ENCODE results near the gene DCTD. TPM values are rescaled to one million over a fixed set of nuclear protein-coding genes. Genes with fewer than 3 reads are reported as not detected.

Gene DCTD
- total RNA-seq, 1 experiment from 2014 or later = 72.7 TPM

DNA sequence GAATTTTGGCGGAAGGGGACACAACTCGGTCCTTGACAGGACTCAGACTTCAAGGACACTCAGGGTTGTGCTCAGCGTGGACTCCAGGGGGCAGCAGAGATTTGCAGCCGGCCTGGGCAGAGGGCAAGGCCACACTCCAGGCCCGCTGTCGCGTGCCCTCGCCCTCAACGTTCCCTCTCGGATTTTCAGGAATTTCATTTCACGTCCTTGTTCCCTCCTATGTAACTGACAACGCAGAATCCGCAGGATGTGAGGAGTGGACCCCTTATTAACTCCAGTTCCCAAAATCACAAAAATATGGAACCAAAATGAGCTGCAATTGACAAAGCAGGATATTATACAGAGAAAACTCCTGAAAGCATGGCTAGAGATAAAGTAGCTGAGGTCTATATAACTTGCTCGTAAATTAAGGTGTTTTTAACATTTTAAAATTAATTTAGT lies 21.0 kb upstream of the DCTD start:
- no peak overlapping the region for H3K4me3 ChIP-seq (ENCODE audit: low read depth, low read length, poor library complexity, severe bottlenecking)
- peak; percentile 79 for DNase-seq (ENCODE audit: low spot score)
- no peak overlapping the region for H3K27ac ChIP-seq (ENCODE audit: low read depth, low read length, poor library complexity, severe bottlenecking)
- CTCF ChIA-PET = interaction anchor here (0.6 to 3.0 kb wide), 5 partner anchors 134 to 635 kb away, joined by 3 to 44 read pairs (median 5); no protein-coding TSS in a partner anchor
- intact Hi-C loops (cut with micrococcal nuclease; ENCODE audit: unreplicated experiment) = loop anchor here (1.0 to 5.0 kb wide), 3 partner anchors 135 to 469 kb away; no protein-coding TSS in a partner anchor
- peaks cover 6% of the 10 kb centered on the region for H3K27me3 ChIP-seq (replicated peaks; ENCODE audit: insufficient read depth, low read depth, low read length, poor library complexity)
- no peak for TF ChIP-seq EZH2 (IDR thresholded peaks at IDR 0.05; ENCODE audit: borderline replicate concordance, low read depth, low read length, poor library complexity, severe bottlenecking)
- TF ChIP-seq, protein P1, sequence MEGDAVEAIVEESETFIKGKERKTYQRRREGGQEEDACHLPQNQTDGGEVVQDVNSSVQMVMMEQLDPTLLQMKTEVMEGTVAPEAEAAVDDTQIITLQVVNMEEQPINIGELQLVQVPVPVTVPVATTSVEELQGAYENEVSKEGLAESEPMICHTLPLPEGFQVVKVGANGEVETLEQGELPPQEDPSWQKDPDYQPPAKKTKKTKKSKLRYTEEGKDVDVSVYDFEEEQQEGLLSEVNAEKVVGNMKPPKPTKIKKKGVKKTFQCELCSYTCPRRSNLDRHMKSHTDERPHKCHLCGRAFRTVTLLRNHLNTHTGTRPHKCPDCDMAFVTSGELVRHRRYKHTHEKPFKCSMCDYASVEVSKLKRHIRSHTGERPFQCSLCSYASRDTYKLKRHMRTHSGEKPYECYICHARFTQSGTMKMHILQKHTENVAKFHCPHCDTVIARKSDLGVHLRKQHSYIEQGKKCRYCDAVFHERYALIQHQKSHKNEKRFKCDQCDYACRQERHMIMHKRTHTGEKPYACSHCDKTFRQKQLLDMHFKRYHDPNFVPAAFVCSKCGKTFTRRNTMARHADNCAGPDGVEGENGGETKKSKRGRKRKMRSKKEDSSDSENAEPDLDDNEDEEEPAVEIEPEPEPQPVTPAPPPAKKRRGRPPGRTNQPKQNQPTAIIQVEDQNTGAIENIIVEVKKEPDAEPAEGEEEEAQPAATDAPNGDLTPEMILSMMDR (conservative IDR thresholded peaks at IDR 0.05; ENCODE audit: low read depth, low read length) = peak; percentile 97
- POLR2A ChIA-PET (ENCODE audit: low non-redundant PET) = no interaction called here
- no TSS peak for BruUV-seq (replicated peaks)
- no peaks in the 10 kb centered on the region for H3K36me3 ChIP-seq (ENCODE audit: insufficient read depth, low read length, poor library complexity, severe bottlenecking)
- H3K9me3 ChIP-seq (ENCODE audit: low read depth, low read length, poor library complexity, severe bottlenecking) = no peaks in the 10 kb centered on the region
- H3K4me1 ChIP-seq (ENCODE audit: insufficient read depth, low read length, poor library complexity, severe bottlenecking) = no peaks in the 10 kb centered on the region

DNA sequence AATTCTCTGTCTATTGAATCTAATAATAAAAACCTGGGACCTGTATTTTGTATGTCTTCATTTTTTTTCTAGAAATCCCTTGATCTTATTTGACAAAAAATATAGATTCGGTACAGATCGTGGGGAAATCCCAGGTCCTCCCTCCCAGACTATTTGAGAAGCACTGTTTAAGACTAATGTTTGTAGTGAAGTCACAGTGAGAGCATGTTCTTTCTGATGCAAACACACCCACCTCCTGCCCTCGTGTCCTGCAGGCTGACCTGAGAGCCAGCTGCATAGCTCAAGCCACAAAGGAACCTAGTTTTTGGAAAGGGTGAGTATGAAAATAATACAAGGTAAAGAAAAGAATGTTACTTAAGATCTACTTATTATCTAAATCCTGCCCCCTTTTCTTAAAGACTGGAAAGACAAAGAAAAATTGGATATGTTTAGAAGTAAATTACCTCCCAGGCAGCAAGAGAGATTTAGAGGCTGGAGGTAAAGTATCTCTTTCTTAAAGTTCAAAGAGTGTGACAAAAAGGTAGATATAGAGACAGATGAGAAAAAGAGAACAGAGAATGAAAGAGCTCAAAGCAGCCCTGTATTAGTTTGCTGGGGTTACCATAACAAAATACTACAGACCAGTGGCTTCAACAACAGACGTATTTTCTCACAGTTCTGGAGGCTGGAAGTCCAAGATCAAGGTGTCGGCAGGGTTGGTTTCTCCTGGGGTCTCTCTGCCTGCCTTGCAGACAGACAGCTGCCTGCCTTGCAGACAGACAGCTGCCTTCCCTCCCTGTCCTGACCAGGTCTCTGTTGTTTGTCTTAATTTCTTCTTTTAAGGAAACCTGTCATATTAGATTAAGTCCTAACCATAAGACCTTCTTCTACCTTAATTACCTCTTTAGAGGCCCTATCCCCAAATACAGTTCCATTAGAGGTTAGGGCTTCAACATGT lies 20.4 kb upstream of the DCTD start:
- no peak overlapping the region for H3K27ac ChIP-seq (ENCODE audit: low read depth, low read length, poor library complexity, severe bottlenecking)
- intact Hi-C loops (cut with micrococcal nuclease; ENCODE audit: unreplicated experiment) = loop anchor here (1.0 to 5.0 kb wide), 3 partner anchors 136 to 470 kb away; no protein-coding TSS in a partner anchor
- DNase-seq (ENCODE audit: low spot score) = no peak
- no peak overlapping the region for H3K4me3 ChIP-seq (ENCODE audit: low read depth, low read length, poor library complexity, severe bottlenecking)
- TF ChIP-seq, protein P1 (conservative IDR thresholded peaks at IDR 0.05; ENCODE audit: low read depth, low read length) = no peak
- no peak for TF ChIP-seq EZH2 (IDR thresholded peaks at IDR 0.05; ENCODE audit: borderline replicate concordance, low read depth, low read length, poor library complexity, severe bottlenecking)
- H3K9me3 ChIP-seq (ENCODE audit: low read depth, low read length, poor library complexity, severe bottlenecking) = no peaks in the 10 kb centered on the region
- ChIA-PET CTCF (interaction anchor here (2.9 to 3.0 kb wide), 2 partner anchors 313 to 324 kb away, joined by 17 to 44 read pairs; no protein-coding TSS in a partner anchor), POLR2A (ENCODE audit: low non-redundant PET) (no interaction called here)
- no peaks in the 10 kb centered on the region for H3K27me3 ChIP-seq (replicated peaks; ENCODE audit: insufficient read depth, low read depth, low read length, poor library complexity)
- H3K4me1 ChIP-seq (ENCODE audit: insufficient read depth, low read length, poor library complexity, severe bottlenecking) = no peaks in the 10 kb centered on the region
- no TSS peak for BruUV-seq (replicated peaks)
- H3K36me3 ChIP-seq (ENCODE audit: insufficient read depth, low read length, poor library complexity, severe bottlenecking) = no peaks in the 10 kb centered on the region

DNA sequence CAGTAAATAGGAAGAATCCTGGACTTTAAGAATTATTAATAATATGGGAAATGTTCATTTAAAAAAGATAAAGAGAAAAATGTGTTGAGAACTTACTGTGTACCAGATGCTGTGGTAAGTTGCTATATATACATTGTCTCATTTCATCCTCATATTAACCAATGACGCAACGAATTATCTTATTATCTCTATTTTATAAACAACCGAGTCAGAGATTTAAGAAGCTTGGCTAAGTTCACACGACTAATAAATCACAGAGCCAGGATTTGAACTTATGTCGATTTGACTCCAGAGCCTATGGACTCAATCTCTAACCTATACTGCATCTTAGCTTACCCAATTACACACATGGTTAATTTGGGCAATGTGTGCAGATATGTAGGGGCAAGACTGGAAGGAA lies 15.5 kb upstream of the DCTD start:
- DNase-seq (ENCODE audit: low spot score) = no peak
- no peaks in the 10 kb centered on the region for H3K27me3 ChIP-seq (replicated peaks; ENCODE audit: insufficient read depth, low read depth, low read length, poor library complexity)
- H3K4me1 ChIP-seq (ENCODE audit: insufficient read depth, low read length, poor library complexity, severe bottlenecking) = no peaks in the 10 kb centered on the region
- no peaks in the 10 kb centered on the region for H3K36me3 ChIP-seq (ENCODE audit: insufficient read depth, low read length, poor library complexity, severe bottlenecking)
- intact Hi-C loops (cut with micrococcal nuclease; ENCODE audit: unreplicated experiment) = no loop called here
- no peak overlapping the region for H3K4me3 ChIP-seq (ENCODE audit: low read depth, low read length, poor library complexity, severe bottlenecking)
- CTCF ChIA-PET = no interaction called here
- no peak overlapping the region for H3K27ac ChIP-seq (ENCODE audit: low read depth, low read length, poor library complexity, severe bottlenecking)
- no peaks in the 10 kb centered on the region for H3K9me3 ChIP-seq (ENCODE audit: low read depth, low read length, poor library complexity, severe bottlenecking)
- no peak for TF ChIP-seq EZH2 (IDR thresholded peaks at IDR 0.05; ENCODE audit: borderline replicate concordance, low read depth, low read length, poor library complexity, severe bottlenecking)
- TF ChIP-seq, protein P1 (conservative IDR thresholded peaks at IDR 0.05; ENCODE audit: low read depth, low read length) = no peak
- POLR2A ChIA-PET (ENCODE audit: low non-redundant PET) = no interaction called here
- BruUV-seq (replicated peaks) = no TSS peak
